Osteoblast (primary cell): ENCODE data around the gene NMT1. TPM values are rescaled to one million over a fixed set of nuclear protein-coding genes. Genes with fewer than 3 reads are reported as not detected.

ENCODE experiments used
- DNase-seq: peaks from one replicate; pipeline ENCODE4 v3.0.0; 2011; ENCODE audit warnings: low spot score, mixed read lengths; ENCODE audit not compliant: insufficient read length; ENCODE audit errors: missing footprints
- H2AFZ ChIP-seq: 2 replicates; pipeline ENCODE4 v1.6.0; 2011; ENCODE audit warnings: mild to moderate bottlenecking, low read length
- H3K27ac ChIP-seq: 2 replicates; pipeline ENCODE4 v1.5.1; 2011; ENCODE audit warnings: mild to moderate bottlenecking, low read depth, low read length, moderate library complexity
- H3K27me3 ChIP-seq: 2 replicates; pipeline ENCODE4 v1.6.0; 2012; ENCODE audit warnings: mild to moderate bottlenecking, control low read depth, inconsistent platforms, low read length, moderate library complexity; ENCODE audit not compliant: insufficient read depth
- H3K36me3 ChIP-seq: 2 replicates; pipeline ENCODE4 v1.5.1; 2011; ENCODE audit warnings: mild to moderate bottlenecking, low read length, control low read depth, moderate library complexity; ENCODE audit not compliant: insufficient read depth
- H3K4me1 ChIP-seq: 2 replicates; pipeline ENCODE4 v1.5.1; 2011; ENCODE audit warnings: mild to moderate bottlenecking, low read length, control low read depth, moderate library complexity; ENCODE audit not compliant: insufficient read depth
- H3K4me2 ChIP-seq: 2 replicates; pipeline ENCODE4 v1.6.0; 2011; ENCODE audit warnings: mild to moderate bottlenecking, low read length; ENCODE audit not compliant: insufficient read depth
- H3K4me3 ChIP-seq: fragments of 200-600 bp; sonication (generic); 3 replicates; pipeline ENCODE4 v1.5.1; 2012; ENCODE audit warnings: mild to moderate bottlenecking, low read length, inconsistent platforms; ENCODE audit not compliant: insufficient read depth
- H3K79me2 ChIP-seq: 2 replicates; pipeline ENCODE4 v1.6.0; 2012; ENCODE audit warnings: mild to moderate bottlenecking, low read length, control low read depth, inconsistent platforms; ENCODE audit not compliant: insufficient read depth
- H3K9me3 ChIP-seq: 2 replicates; pipeline ENCODE4 v1.5.1; 2011; ENCODE audit warnings: low read depth, low read length, control low read depth
- H4K20me1 ChIP-seq: 2 replicates; pipeline ENCODE4 v1.6.0; 2012; ENCODE audit warnings: mild to moderate bottlenecking, low read length, control low read depth; ENCODE audit not compliant: insufficient read depth
- total RNA-seq: library from RNA; depleted of rRNA; stranded (reverse); fragments of >200 nt; gene quantifications from 2 replicates; pipeline ENCODE4 v1.2.3, GENCODE V29; 2012
- TF ChIP-seq, protein P1 (sequence below): IDR thresholded peaks from 2 replicates; pipeline ENCODE4 v1.5.1; 2011; ENCODE audit warnings: mild to moderate bottlenecking, low read depth, low read length, moderate library complexity; ENCODE audit errors: extremely low read depth

Gene NMT1
- total RNA-seq, 1 donor, result 51.8 TPM

DNA sequence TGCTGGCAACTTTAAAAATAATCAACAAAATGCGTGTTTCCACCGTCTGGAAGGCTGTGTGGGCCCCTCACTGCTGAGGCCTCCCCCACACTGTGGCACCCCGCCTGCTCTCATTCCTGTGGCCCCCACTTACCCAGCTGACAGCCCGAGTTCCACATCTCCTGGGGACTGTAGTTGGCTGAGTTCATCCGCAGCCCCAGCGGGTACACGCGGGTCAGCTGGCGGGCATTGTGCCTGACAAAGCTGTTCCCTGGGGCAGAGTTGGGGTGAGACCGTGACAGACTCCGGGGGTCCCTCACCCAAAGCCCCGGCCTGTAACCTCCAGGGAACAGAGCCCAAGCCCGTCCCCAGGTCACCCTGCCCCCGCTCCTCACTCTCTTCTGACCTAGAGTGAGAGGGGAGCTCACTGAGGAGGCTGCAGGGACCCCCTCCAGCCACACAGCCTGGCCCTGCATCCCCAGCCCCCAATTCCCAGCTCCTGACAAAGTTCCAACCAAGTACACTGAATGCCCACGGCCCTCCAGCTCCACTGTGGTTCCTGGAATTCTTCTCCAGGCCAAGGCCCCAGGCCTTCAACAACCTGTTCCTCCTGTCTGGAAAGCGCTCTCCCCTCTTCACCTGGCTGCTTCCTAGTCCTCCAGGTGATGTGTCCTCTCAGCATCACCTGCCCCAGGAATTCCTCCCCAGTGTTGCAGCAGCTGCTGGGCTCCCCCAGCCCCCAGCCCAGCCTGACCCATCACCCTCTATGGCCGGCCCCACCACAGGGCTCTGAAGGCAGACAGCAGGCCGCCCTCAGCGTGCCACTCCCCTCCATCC, 53.2 kb downstream of the NMT1 start:
- DNase-seq, result peak; percentile 58
- TF ChIP-seq, protein P1, sequence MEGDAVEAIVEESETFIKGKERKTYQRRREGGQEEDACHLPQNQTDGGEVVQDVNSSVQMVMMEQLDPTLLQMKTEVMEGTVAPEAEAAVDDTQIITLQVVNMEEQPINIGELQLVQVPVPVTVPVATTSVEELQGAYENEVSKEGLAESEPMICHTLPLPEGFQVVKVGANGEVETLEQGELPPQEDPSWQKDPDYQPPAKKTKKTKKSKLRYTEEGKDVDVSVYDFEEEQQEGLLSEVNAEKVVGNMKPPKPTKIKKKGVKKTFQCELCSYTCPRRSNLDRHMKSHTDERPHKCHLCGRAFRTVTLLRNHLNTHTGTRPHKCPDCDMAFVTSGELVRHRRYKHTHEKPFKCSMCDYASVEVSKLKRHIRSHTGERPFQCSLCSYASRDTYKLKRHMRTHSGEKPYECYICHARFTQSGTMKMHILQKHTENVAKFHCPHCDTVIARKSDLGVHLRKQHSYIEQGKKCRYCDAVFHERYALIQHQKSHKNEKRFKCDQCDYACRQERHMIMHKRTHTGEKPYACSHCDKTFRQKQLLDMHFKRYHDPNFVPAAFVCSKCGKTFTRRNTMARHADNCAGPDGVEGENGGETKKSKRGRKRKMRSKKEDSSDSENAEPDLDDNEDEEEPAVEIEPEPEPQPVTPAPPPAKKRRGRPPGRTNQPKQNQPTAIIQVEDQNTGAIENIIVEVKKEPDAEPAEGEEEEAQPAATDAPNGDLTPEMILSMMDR, result no peak
- Histone ChIP-seq H3K4me1 (no peaks in the 10 kb centered on the region), H3K36me3 (no peaks in the 10 kb centered on the region), H3K4me3 (no peak overlapping the region), H3K9me3 (no peaks in the 10 kb centered on the region), H3K27ac (no peak overlapping the region), H4K20me1 (no peaks in the 10 kb centered on the region), H3K27me3 (no peaks in the 10 kb centered on the region), H2AFZ (no peak overlapping the region), H3K4me2 (no peak overlapping the region), H3K79me2 (no peaks in the 10 kb centered on the region)

DNA sequence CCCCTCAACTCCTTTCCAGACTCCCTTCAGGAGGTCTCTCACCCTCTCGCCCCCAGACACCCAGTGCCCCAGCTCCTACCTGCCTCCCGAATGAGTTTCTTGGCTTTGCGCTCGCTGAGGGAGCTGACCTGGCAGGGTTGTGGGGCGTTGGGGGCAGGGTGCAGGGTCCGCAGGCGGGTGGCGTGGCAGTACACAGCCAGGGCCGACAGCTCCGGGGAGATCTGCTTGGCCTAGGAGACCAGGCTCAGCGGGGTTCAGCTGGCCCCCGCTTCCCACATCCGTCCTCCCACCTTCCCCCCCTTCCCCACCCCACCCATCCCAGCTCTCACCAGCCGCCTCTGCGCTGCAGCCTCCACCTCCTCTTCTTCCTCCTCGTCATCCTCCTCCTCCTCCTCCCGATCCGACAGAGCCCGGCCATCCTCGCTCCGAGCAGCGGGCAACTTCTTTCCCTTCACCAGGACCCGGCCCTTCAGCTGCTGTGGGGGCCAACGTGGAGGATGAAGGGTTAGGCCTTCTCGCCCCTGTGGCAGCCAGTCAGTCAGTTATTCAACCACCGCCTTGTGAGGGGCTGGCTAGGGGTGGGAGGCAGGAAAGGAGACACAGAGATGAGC, 54.0 kb downstream of the NMT1 start:
- no peaks in the 10 kb centered on the region for H3K4me1 ChIP-seq

GRCh38 chr17:45115871-45116270, 54.8 kb downstream of the NMT1 start:
- H3K79me2 ChIP-seq, result no peaks in the 10 kb centered on the region
- no peaks in the 10 kb centered on the region for H3K9me3 ChIP-seq
- no peak overlapping the region for H3K4me2 ChIP-seq
- no peaks in the 10 kb centered on the region for H4K20me1 ChIP-seq
- H3K4me1 ChIP-seq, result no peaks in the 10 kb centered on the region
- H3K27me3 ChIP-seq, result no peaks in the 10 kb centered on the region
- no peak overlapping the region for H2AFZ ChIP-seq
- no peak overlapping the region for H3K27ac ChIP-seq
- H3K36me3 ChIP-seq, result no peaks in the 10 kb centered on the region
- TF ChIP-seq, protein P1, result no peak
- no peak overlapping the region for H3K4me3 ChIP-seq
- peak; percentile 96 for DNase-seq

More for the DNA sequence above, 54.0 kb downstream of the NMT1 start:
- Histone ChIP-seq H4K20me1 (no peaks in the 10 kb centered on the region), H3K4me3 (no peak overlapping the region), H3K27me3 (no peaks in the 10 kb centered on the region), H3K9me3 (no peaks in the 10 kb centered on the region), H3K4me2 (no peak overlapping the region), H3K79me2 (no peaks in the 10 kb centered on the region), H3K27ac (no peak overlapping the region), H2AFZ (no peak overlapping the region), H3K36me3 (no peaks in the 10 kb centered on the region)
- TF ChIP-seq, protein P1, result no peak
- no peak for DNase-seq

DNA sequence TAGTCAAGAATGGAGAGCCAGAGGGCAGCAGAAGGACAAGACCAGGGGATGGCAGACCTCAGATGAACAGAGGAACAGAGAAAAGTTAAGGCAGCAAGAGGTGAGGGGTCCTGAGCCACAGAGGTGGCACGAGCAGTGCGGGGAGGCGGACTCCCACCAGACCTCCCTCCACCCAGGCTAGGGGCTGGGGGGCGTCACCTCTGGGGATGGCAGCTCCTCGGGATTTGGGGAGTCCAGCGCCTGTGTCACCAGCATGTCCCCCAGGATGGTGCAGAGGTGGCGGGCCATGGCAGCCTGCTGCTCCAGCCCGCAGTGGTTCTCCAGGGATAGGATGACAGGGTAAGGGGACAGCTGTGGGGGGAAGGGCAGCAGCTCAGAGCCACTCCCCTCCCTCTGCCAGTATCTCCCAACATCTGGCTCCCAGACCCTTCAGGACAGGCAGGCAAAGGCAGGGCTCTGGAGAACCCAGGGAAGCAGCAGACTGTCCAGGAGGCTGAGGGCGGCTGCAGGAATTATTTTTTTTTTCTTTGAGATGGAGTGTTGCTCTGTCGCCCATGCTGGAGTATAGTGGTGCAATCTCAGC, 55.4 kb downstream of the NMT1 start:
- H3K4me3 ChIP-seq, result no peak overlapping the region
- TF ChIP-seq, protein P1, result no peak
- no peaks in the 10 kb centered on the region for H3K27me3 ChIP-seq
- no peaks in the 10 kb centered on the region for H3K9me3 ChIP-seq
- no peaks in the 10 kb centered on the region for H3K79me2 ChIP-seq
- no peaks in the 10 kb centered on the region for H4K20me1 ChIP-seq
- DNase-seq, result peak; percentile 85
- H3K36me3 ChIP-seq, result no peaks in the 10 kb centered on the region
- H3K27ac ChIP-seq, result no peak overlapping the region
- no peaks in the 10 kb centered on the region for H3K4me1 ChIP-seq
- H3K4me2 ChIP-seq, result no peak overlapping the region
- H2AFZ ChIP-seq, result no peak overlapping the region
